Measurements from ENCODE around the gene FMR1NB.

DNA sequence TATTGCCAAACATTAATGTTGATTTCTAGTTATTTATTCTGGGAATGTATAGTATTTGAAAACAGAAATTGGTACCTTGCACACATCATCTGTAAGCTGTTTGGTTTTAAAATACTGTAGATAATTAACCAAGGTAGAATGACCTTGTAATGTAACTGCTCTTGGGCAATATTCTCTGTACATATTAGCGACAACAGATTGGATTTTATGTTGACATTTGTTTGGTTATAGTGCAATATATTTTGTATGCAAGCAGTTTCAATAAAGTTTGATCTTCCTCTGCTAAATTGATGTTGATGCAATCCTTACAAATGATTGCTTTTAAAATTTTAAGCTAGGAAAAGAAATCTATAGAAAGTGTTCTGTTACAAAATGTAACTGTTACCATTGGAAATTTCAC lies 30.8 kb upstream of the FMR1NB start:
- TF ChIP-seq HDGF (IDR thresholded peaks at IDR 0.05; ENCODE audit: borderline replicate concordance) (no peak), BHLHE40 (IDR thresholded peaks at IDR 0.05; ENCODE audit: borderline replicate concordance) (no peak), TARDBP (IDR thresholded peaks at IDR 0.05) (no peak), PKNOX1 (IDR thresholded peaks at IDR 0.05) (no peak), NFRKB (IDR thresholded peaks at IDR 0.05) (no peak)

Measured in HEK293T (cell line).